K562 (cell line): ENCODE measurements around the gene POU1F1.

ENCODE experiments used
- FOXA1 ChIP-seq: fragments of 450-650 bp; IDR thresholded peaks from 2 replicates; pipeline ENCODE4 v1.6.1; 2016; ENCODE audit warnings: mild to moderate bottlenecking, borderline replicate concordance
- NFRKB ChIP-seq: fragments of 450-650 bp; IDR thresholded peaks from 2 replicates; pipeline ENCODE4 v1.6.1; 2016; ENCODE audit warnings: low read depth

DNA sequence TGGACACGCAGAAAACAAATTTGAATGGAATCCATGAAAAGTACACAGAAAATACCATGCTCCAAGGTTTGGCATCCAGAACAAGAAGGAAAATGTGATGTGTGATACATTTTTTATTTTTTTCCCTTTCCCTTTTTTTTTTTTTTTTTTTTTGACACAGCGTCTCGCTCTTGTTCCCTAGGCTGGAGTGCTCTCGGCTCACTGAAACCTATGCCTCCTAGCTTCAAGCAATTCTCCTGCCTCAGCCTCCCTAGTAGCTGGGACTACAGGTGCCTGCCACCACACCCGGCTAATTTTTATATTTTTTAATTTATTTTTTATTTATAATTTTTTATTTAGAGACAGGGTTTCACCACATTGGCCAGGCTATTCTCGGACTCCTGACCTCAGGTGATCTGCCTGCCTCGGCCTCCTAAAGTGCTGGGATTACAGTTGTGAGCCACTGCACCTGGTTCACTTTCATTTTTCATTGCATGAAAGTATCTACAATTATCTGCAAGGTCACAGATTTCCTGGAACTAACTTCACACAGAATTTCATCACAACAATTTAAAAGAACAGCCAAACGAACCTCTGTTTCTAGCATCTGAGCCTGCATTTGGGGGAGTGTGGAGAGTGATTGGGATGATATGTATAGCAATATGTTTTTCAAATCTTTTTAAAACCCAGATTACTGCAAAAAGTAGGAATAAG, 8.3 kb downstream of the POU1F1 start:
- no peak for TF ChIP-seq NFRKB
- no peak for TF ChIP-seq FOXA1
